ENCODE data around the gene PLA2G4A.

The PLA2G4A gene

GRCh38 chr1:187033693-187034390, 205.1 kb downstream of the PLA2G4A start:
- H3K4me1 ChIP-seq (ENCODE audit: control insufficient read depth in 1 of 2, insufficient read depth in 2 of 2, low read length in 2 of 2) = no peaks in the 10 kb centered on the region

GRCh38 chr1:187034501-187034900, 205.8 kb downstream of the PLA2G4A start:
- peaks cover 0 to 1% of the 10 kb centered on the region in 2 donors for H3K9me3 ChIP-seq (ENCODE audit: control insufficient read depth in 1 of 2, low read length in 2 of 2)
- no peaks in the 10 kb centered on the region for H3K36me3 ChIP-seq (ENCODE audit: control insufficient read depth in 1 of 2, insufficient read depth in 2 of 2, low read length in 2 of 2)
- H3K4me3 ChIP-seq (ENCODE audit: low read depth in 1 of 2, low read length in 2 of 2) = no peak overlapping the region
- no peak overlapping the region for H3K27ac ChIP-seq (ENCODE audit: low read length)
- no peaks in the 10 kb centered on the region for H3K27me3 ChIP-seq (ENCODE audit: low read depth, low read length)
- no peaks in the 10 kb centered on the region for H3K4me1 ChIP-seq (ENCODE audit: control insufficient read depth in 1 of 2, insufficient read depth in 2 of 2, low read length in 2 of 2)

More at GRCh38 chr1:187033693-187034390, 205.1 kb downstream of the PLA2G4A start:
- Histone ChIP-seq H3K9me3 (ENCODE audit: control insufficient read depth in 1 of 2, low read length in 2 of 2) (peaks cover 0 to 6% of the 10 kb centered on the region in 2 donors), H3K4me3 (ENCODE audit: low read depth in 1 of 2, low read length in 2 of 2) (no peak overlapping the region), H3K36me3 (ENCODE audit: control insufficient read depth in 1 of 2, insufficient read depth in 2 of 2, low read length in 2 of 2) (no peaks in the 10 kb centered on the region), H3K27ac (ENCODE audit: low read length) (no peak overlapping the region), H3K27me3 (ENCODE audit: low read depth, low read length) (no peaks in the 10 kb centered on the region)

- H3K27ac ChIP-seq (ENCODE audit: low read length) = no peak overlapping the region
- H3K27me3 ChIP-seq (ENCODE audit: low read depth, low read length) = no peaks in the 10 kb centered on the region
- no peaks in the 10 kb centered on the region for H3K4me1 ChIP-seq (ENCODE audit: control insufficient read depth in 1 of 2, insufficient read depth in 2 of 2, low read length in 2 of 2)
- H3K9me3 ChIP-seq (ENCODE audit: control insufficient read depth in 1 of 2, low read length in 2 of 2) = no peaks in the 10 kb centered on the region
- H3K4me3 ChIP-seq (ENCODE audit: low read depth in 1 of 2, low read length in 2 of 2) = no peak overlapping the region
- no peaks in the 10 kb centered on the region for H3K36me3 ChIP-seq (ENCODE audit: control insufficient read depth in 1 of 2, insufficient read depth in 2 of 2, low read length in 2 of 2)
Measured at GRCh38 chr1:187037973-187038553, 209.3 kb downstream of the PLA2G4A start.

Data from muscle layer of duodenum (tissue), 2 donors.